ENCODE measurements around the gene GLB1L3. TPM values are rescaled to one million over a fixed set of nuclear protein-coding genes. Genes with fewer than 3 reads are reported as not detected.

Gene GLB1L3
- total RNA-seq, 4 donors from 2014 or later: 5.1 to 6.1 (median 5.9) TPM

GRCh38 chr11:134349802-134350355 is 73.7 kb downstream of the GLB1L3 start:
- Histone ChIP-seq H3K9me3 (no peaks in the 10 kb centered on the region), H3K4me1 (no peaks in the 10 kb centered on the region), H3K36me3 (no peaks in the 10 kb centered on the region), H3K4me3 (no peak overlapping the region), H3K27me3 (no peaks in the 10 kb centered on the region), H3K27ac (no peak overlapping the region)
- TF ChIP-seq POLR2A (IDR thresholded peaks at IDR 0.05) (no peak), CTCF (IDR thresholded peaks at IDR 0.05) (no peak), POLR2AphosphoS5 (IDR thresholded peaks at IDR 0.05) (no peak), EP300 (IDR thresholded peaks at IDR 0.05) (no peak)
- peak; percentile 41 to 68 for DNase-seq (ENCODE audit: low spot score in 2 of 2)
- 91% methylated on average over 7 of the region's 10 CpGs for WGBS

- Histone ChIP-seq H3K4me3 (no peak overlapping the region), H3K27ac (no peak overlapping the region), H3K36me3 (no peaks in the 10 kb centered on the region), H3K27me3 (no peaks in the 10 kb centered on the region), H3K9me3 (no peaks in the 10 kb centered on the region), H3K4me1 (no peaks in the 10 kb centered on the region)
- no peak for TF ChIP-seq CTCF (IDR thresholded peaks at IDR 0.05)
- no peak for TF ChIP-seq POLR2AphosphoS5 (IDR thresholded peaks at IDR 0.05)
- no peak for TF ChIP-seq POLR2A (IDR thresholded peaks at IDR 0.05)
- DNase-seq (ENCODE audit: low spot score in 2 of 2): peak in 1 of 2 donors; percentile 21
- 97% methylated on average over 9 of the region's 9 CpGs for WGBS
Observed at GRCh38 chr11:134350381-134350780, 74.2 kb downstream of the GLB1L3 start.

- Histone ChIP-seq H3K4me3 (no peak overlapping the region), H3K27ac (no peak overlapping the region), H3K9me3 (no peaks in the 10 kb centered on the region), H3K27me3 (no peaks in the 10 kb centered on the region), H3K36me3 (no peaks in the 10 kb centered on the region), H3K4me1 (no peaks in the 10 kb centered on the region)
- 88% methylated on average over 2 of the region's 2 CpGs for WGBS
- no peak for TF ChIP-seq POLR2A (IDR thresholded peaks at IDR 0.05)
- TF ChIP-seq POLR2AphosphoS5 (IDR thresholded peaks at IDR 0.05): no peak
- no peak for TF ChIP-seq EP300 (IDR thresholded peaks at IDR 0.05)
- no peak for TF ChIP-seq CTCF (IDR thresholded peaks at IDR 0.05)
- no peak for DNase-seq (ENCODE audit: low spot score in 2 of 2)
Observed at GRCh38 chr11:134352111-134352510, 75.9 kb downstream of the GLB1L3 start.

GRCh38 chr11:134355136-134355535 is 79.0 kb downstream of the GLB1L3 start:
- Histone ChIP-seq H3K27me3 (no peaks in the 10 kb centered on the region), H3K36me3 (no peaks in the 10 kb centered on the region), H3K4me3 (no peak overlapping the region), H3K27ac (no peak overlapping the region), H3K4me1 (no peaks in the 10 kb centered on the region), H3K9me3 (no peaks in the 10 kb centered on the region)
- DNase-seq (ENCODE audit: low spot score in 2 of 2): peak in 1 of 2 donors; percentile 23
- no peak for TF ChIP-seq CTCF (IDR thresholded peaks at IDR 0.05)
- no peak for TF ChIP-seq POLR2A (IDR thresholded peaks at IDR 0.05)
- TF ChIP-seq POLR2AphosphoS5 (IDR thresholded peaks at IDR 0.05): no peak
- no peak for TF ChIP-seq EP300 (IDR thresholded peaks at IDR 0.05)
- WGBS: 59% methylated on average over 2 of the region's 2 CpGs

GRCh38 chr11:134355656-134356055 is 79.5 kb downstream of the GLB1L3 start:
- Histone ChIP-seq H3K27ac (no peak overlapping the region), H3K4me1 (no peaks in the 10 kb centered on the region), H3K9me3 (no peaks in the 10 kb centered on the region), H3K4me3 (no peak overlapping the region), H3K27me3 (no peaks in the 10 kb centered on the region), H3K36me3 (no peaks in the 10 kb centered on the region)
- DNase-seq (ENCODE audit: low spot score in 2 of 2): peak in 1 of 2 donors; percentile 26
- 65% methylated on average over 5 of the region's 5 CpGs for WGBS
- TF ChIP-seq EP300 (IDR thresholded peaks at IDR 0.05): no peak
- TF ChIP-seq POLR2AphosphoS5 (IDR thresholded peaks at IDR 0.05): no peak
- no peak for TF ChIP-seq CTCF (IDR thresholded peaks at IDR 0.05)
- no peak for TF ChIP-seq POLR2A (IDR thresholded peaks at IDR 0.05)
